ENCODE measurements around the gene MOB3A.
A peak's percentile ranks its signal among the peaks of the same experiment; 100 is the strongest.
"Not testable (repeated sequence)": the region's sequence is repeated elsewhere in the genome, so short reads cannot be mapped to it uniquely, and the experiment has no call there.

The MOB3A gene

DNA sequence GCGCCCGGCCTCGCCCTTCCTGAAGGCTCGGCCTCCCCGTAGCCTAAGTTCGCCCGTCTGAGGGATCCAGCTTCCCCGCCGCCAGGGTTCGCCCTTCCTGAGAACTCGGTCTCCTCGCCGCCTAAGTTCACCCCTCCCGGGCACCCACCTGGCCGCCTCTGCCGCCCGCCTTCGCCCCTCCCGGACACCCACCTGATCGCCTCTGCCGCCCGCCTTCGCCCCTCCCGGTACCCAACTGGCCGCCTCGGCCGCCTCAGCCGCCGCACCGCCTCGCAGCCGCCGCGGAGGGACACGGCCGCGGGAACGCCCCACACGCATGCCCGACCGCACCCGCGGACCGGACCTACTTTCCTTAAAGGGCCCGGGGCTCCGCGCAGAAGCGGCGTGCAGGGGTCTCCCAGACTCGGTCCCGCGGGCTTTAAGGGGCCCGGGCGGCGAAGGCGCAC, at the start of gene MOB3A:
Gene MOB3A, minus strand, starts transcription at position 293 of the 446 bp plus-strand sequence. CDS start 17,766 bp downstream, outside the sequence.
- Mint-ChIP-seq H3K36me3 (ENCODE audit: low read depth) (peaks cover 17% of the 10 kb centered on the region), H3K27ac (peak within 1 kb of the TSS; percentile 90), H3K27me3 (ENCODE audit: low read depth) (no peaks in the 10 kb centered on the region), H3K4me3 (peak within 1 kb of the TSS; percentile 99), H3K4me1 (ENCODE audit: low read depth) (peaks cover 22% of the 10 kb centered on the region), H3K9me3 (no peaks in the 10 kb centered on the region)

DNA sequence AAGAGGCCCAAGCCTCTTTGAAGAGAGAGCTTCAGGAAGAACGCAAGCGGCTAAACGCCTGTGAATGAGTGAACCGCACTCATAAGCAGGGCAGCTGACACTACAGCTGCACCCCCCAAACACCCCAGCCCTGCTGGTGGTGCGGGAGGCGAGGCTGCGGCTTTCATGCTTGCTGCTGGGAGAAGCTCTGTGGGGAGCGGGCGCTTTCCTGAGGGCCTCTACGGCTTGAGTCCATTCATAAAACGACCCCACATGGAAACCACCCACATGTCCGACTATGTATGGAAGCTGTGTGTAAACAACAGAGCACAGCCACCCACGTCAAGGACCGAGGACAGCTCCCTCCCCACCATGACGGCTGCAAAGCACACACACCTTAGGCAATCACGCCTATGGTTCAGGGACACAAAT, 49.7 kb upstream of the MOB3A start:
- H3K36me3 Mint-ChIP-seq (ENCODE audit: low read depth): peaks cover 8% of the 10 kb centered on the region
- peaks cover 26% of the 10 kb centered on the region for H3K4me1 Mint-ChIP-seq (ENCODE audit: low read depth)
- H3K4me3 Mint-ChIP-seq: no peak overlapping the region
- no peaks in the 10 kb centered on the region for H3K27me3 Mint-ChIP-seq (ENCODE audit: low read depth)
- no peaks in the 10 kb centered on the region for H3K9me3 Mint-ChIP-seq
- H3K27ac Mint-ChIP-seq: no peak overlapping the region

DNA sequence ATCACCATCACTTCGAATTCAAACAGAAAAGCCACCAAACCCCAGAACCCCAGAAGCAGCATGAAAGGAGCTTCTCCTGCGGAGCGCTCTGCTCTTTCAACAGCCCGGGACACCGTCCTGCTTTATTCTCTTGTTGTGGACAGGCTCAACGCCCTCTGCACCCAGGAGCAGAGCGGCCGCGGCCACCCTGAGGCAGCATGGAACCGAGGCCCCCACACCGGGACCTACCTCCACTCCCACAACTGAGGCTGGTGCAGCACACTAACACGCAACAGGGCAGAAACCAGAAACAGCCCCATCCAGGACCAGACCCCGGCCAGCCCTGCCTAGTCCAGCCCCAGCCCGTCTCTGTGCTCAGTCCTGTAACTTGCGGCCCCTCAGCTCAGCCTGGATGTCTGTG, 48.1 kb upstream of the MOB3A start:
- H3K9me3 Mint-ChIP-seq: no peaks in the 10 kb centered on the region
- H3K4me1 Mint-ChIP-seq (ENCODE audit: low read depth): peaks cover 14% of the 10 kb centered on the region
- no peaks in the 10 kb centered on the region for H3K27me3 Mint-ChIP-seq (ENCODE audit: low read depth)
- H3K36me3 Mint-ChIP-seq (ENCODE audit: low read depth): peaks cover 6% of the 10 kb centered on the region
- H3K27ac Mint-ChIP-seq: no peak overlapping the region
- no peak overlapping the region for H3K4me3 Mint-ChIP-seq

DNA sequence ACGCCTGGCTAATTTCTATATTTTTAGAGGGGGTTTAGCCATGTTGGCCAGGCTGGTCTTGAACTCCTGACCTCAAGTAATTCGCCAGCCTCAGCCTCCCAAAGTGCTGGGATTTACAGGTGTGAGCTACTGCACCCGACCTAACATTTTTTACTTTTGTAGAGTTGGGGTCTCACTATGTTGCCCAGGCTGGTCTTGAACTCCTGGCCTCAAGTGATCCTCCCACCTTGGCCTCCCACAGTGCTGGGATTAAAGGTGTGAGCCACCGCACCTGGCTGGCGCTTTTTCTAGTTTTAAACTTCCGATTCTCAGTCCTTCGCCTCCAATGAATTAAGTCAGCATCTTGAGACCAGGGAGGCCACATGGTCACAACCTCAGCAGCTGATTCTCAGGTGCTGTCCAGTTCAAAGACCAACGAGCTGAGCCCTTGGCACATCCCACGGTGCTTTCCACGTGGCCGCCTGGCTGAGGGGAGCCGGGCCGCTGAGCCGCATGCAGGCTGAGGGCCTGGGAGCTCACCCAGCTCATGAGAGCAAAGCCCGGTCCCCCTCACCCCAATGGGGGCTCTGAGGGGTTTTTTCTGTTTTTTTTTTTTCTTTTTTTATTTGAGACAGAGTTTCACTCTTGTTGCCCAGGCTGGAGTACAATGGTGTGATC, 46.2 kb upstream of the MOB3A start:
- Mint-ChIP-seq H3K27me3 (ENCODE audit: low read depth) (no peaks in the 10 kb centered on the region), H3K27ac (no peak overlapping the region), H3K36me3 (ENCODE audit: low read depth) (peaks cover 10% of the 10 kb centered on the region), H3K9me3 (no peaks in the 10 kb centered on the region), H3K4me1 (ENCODE audit: low read depth) (peaks cover 6% of the 10 kb centered on the region), H3K4me3 (no peak overlapping the region)

DNA sequence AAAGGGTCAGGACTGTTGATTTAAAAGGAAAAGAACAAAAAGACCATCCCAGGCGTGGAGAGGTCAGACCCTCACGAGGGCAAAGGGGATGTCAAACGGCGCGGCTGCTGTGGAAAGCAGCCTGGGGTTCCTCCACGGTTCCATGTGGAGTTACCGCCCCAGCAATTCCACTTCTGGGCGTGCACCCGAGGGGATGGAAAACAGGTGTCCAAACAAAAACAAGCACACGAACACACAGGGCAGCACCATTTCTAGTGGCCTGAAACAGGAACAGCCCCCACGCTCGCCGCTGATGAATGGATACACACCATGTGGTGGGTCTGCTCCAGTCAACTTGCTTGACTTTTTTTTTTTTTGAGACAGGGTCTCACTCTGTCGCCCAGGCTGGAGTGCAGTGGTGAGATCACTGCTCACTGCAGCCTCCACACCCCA, 44.0 kb upstream of the MOB3A start:
- no peak overlapping the region for H3K4me3 Mint-ChIP-seq
- no peaks in the 10 kb centered on the region for H3K27me3 Mint-ChIP-seq (ENCODE audit: low read depth)
- H3K4me1 Mint-ChIP-seq (ENCODE audit: low read depth): peaks cover 1% of the 10 kb centered on the region
- H3K9me3 Mint-ChIP-seq: no peaks in the 10 kb centered on the region
- H3K36me3 Mint-ChIP-seq (ENCODE audit: low read depth): peaks cover 14% of the 10 kb centered on the region
- no peak overlapping the region for H3K27ac Mint-ChIP-seq

DNA sequence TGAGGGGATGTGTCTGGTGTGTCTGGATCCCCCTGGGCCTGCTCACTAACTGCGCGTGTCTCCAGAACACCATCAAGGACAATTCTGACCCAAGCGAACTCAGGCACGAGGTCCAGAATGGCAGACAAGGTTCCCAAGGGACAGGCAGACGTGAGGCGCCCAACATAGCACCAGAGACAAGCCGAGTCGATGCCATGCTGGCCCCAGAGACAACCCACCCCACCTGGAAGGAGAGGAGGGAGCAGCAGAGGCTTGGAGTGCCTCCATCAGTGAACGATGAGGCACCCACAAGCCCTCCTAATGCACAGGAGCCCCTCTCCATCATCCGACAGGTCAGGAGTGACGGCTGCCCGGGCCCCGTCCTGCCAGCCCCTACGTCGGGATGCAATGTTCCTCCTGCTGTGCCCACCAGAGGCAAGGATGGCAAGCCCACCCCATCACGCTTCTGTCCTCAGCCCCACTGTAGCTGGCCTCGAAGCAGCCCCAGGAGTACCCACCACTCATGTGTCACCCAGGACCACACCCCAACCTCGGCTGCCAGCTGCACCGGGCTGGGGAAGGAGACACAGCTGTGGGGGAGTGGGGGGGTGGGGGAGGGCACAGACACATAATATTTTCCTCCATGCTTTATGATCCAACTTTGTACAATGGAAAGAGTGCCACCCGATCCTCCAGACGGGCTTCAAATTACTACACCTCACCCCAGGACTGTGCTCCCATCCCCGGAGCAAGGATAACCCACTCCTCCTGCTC, 43.4 kb upstream of the MOB3A start:
- no peak overlapping the region for H3K27ac Mint-ChIP-seq
- peaks cover 14% of the 10 kb centered on the region for H3K36me3 Mint-ChIP-seq (ENCODE audit: low read depth)
- H3K27me3 Mint-ChIP-seq (ENCODE audit: low read depth): no peaks in the 10 kb centered on the region
- peaks cover 1% of the 10 kb centered on the region for H3K4me1 Mint-ChIP-seq (ENCODE audit: low read depth)
- H3K9me3 Mint-ChIP-seq: no peaks in the 10 kb centered on the region
- no peak overlapping the region for H3K4me3 Mint-ChIP-seq

DNA sequence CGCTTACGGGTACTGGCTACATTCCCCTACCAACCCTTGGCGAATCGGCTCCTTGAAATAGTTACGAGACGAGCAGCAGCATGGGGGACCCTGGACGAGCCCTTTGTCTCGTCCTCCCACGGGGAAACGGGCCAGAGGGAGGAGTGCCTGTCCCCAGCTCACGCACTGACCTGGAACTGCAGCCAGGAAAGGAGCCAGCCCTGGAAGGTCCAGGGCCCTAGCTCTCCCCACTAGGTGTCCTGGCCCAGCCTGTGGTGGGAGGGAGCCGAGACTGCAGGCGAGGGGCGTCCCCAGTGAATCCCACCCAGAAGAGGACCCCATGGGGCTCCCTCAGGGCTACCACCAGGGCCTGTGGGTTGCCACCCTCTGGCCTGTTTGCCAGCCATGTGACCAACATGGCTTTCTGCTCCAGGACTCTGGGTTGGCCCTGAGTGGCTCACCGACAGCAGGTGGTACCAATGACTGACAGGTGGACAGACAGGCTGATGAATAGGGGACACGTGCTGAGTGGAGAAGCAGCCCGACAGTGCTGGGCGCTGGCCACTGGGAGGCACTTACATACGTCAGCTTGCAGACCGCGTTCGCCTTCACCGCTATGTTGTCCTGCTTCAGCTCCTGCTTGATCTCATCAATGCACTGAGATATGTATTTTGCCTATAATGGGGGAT, 42.1 kb upstream of the MOB3A start:
- Mint-ChIP-seq H3K4me1 (ENCODE audit: low read depth) (peaks cover 1% of the 10 kb centered on the region), H3K36me3 (ENCODE audit: low read depth) (peaks cover 16% of the 10 kb centered on the region), H3K27ac (no peak overlapping the region)

DNA sequence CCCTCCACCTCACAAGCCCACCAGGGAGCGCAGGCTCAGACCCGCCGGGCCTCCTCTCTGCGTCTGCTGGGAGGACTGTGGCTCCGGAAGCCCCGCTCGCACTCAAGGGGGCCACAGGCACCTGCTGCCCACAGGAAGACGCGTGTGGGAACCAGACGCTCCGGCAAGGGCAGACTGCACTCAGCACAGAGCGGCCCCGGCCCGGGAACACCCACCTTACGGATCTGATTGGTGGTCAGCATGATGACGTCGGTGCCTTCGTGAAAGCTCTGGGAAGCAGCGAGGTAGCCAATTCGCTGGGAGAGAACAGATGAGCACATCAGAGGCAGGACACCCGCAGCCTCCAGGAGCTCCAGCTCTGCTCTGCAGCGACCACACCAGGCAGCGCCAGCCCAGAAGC, 40.7 kb upstream of the MOB3A start:
- Mint-ChIP-seq H3K9me3 (no peaks in the 10 kb centered on the region), H3K4me1 (ENCODE audit: low read depth) (peaks cover 1% of the 10 kb centered on the region), H3K36me3 (ENCODE audit: low read depth) (peaks cover 21% of the 10 kb centered on the region), H3K4me3 (no peak overlapping the region), H3K27me3 (ENCODE audit: low read depth) (no peaks in the 10 kb centered on the region), H3K27ac (no peak overlapping the region)

More for the DNA sequence above, 42.1 kb upstream of the MOB3A start:
- Mint-ChIP-seq H3K4me3 (no peak overlapping the region), H3K27me3 (ENCODE audit: low read depth) (no peaks in the 10 kb centered on the region), H3K9me3 (no peaks in the 10 kb centered on the region)

DNA sequence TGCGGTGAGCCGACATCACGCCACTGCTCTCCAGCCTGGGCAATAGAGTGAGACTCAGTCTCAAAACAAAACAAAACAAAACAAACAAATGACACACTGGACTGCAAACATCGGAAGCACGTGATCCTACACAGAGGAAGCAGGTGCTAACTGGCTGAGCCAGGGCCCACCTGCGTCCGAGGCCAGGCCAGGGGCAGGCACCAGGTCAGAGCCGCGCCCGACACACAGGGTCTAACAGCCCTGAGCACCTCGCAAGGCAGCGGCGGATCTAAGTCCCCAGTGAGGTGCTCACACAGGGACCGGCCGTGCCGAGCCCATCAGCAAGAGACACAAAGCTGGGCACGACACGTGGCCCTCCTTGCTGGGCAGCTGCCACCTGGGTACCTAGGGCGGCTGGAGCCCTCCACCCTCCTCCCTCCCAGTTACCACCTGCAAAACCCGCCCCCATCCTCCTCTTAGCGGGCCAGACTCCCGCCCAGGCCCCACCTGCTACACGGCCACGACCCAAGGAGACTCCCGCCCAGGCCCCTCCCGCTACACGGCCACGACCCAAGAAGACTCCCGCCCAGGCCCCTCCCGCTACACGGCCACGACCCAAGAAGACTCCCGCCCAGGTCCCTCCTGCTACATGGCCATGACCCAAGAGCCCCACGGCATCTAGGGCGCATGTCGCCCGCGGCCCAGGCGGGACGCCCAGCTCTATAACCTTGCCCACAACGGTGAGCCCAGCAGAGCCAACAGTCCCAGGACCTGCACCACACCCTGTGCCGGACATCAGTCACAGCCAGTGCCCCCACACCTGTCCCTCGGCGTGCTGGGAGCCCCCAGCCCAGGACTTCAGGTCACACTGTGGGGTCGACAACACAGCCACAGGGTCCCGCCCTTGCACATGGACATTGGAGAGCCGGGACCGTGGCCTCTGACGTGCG, 39.6 kb upstream of the MOB3A start:
- H3K9me3 Mint-ChIP-seq: no peaks in the 10 kb centered on the region
- peaks cover 21% of the 10 kb centered on the region for H3K36me3 Mint-ChIP-seq (ENCODE audit: low read depth)
- no peak overlapping the region for H3K4me3 Mint-ChIP-seq
- no peaks in the 10 kb centered on the region for H3K27me3 Mint-ChIP-seq (ENCODE audit: low read depth)
- H3K27ac Mint-ChIP-seq: no peak overlapping the region
- H3K4me1 Mint-ChIP-seq (ENCODE audit: low read depth): no peaks in the 10 kb centered on the region

DNA sequence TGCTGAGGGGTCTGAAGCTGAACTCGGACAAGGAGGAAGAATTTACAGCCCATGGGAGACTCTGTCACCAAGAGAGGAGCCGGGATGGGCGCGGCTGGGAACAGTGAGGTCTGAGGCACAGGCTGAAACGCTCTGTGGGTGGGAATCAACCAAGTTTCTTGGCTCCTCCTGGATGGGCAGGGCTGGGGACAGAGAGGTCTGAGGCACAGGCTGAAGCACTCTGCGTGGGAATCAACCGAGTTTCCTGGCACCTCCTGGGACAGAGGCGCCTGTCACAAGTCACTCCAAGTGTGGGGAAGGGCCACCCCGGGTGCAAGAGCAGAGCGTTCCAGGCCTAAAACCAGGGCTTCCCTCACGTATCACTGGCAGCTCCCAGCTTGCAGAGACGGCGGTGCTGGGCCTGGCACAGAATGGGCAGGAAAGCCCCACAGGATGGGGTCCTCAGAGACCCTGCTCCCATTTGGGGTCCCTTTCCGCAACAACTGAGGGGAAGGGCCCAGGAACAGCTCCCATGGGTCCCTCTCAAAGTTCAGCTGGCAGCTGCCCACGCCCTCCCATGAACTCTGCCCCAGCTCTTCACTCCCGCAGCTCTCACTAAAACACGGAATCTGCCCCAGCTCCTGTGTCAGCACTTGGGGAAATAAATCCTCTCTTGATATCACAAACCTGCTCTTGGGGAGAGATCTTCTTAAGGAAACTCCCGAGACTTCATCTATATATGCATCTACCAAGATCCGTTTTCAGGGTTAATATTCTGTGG, 36.8 kb upstream of the MOB3A start:
- Mint-ChIP-seq H3K27me3 (ENCODE audit: low read depth) (no peaks in the 10 kb centered on the region), H3K36me3 (ENCODE audit: low read depth) (peaks cover 16% of the 10 kb centered on the region), H3K9me3 (no peaks in the 10 kb centered on the region), H3K4me1 (ENCODE audit: low read depth) (no peaks in the 10 kb centered on the region), H3K4me3 (no peak overlapping the region), H3K27ac (no peak overlapping the region)

DNA sequence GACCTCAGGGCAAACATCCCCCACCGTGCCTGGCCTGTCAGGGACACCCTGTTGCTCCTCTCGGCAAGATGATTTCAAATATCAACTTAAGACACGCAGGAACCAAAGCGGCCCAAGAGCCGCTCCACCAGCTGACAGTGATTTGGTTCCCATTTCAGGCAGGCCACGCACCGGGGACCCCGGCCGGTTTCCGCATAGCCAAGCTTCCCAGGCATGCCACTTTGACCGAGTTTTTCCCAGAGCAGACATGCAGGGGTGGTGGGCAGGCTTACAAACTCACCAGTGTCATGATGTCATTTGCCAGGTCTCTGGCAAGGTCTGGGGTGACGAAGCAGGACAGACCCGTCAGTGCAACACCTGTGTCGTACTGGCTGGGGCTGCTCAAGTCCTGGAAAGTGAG, 36.1 kb upstream of the MOB3A start:
- Mint-ChIP-seq H3K36me3 (ENCODE audit: low read depth) (peaks cover 12% of the 10 kb centered on the region), H3K4me1 (ENCODE audit: low read depth) (no peaks in the 10 kb centered on the region), H3K9me3 (no peaks in the 10 kb centered on the region), H3K27ac (no peak overlapping the region), H3K27me3 (ENCODE audit: low read depth) (no peaks in the 10 kb centered on the region), H3K4me3 (no peak overlapping the region)

DNA sequence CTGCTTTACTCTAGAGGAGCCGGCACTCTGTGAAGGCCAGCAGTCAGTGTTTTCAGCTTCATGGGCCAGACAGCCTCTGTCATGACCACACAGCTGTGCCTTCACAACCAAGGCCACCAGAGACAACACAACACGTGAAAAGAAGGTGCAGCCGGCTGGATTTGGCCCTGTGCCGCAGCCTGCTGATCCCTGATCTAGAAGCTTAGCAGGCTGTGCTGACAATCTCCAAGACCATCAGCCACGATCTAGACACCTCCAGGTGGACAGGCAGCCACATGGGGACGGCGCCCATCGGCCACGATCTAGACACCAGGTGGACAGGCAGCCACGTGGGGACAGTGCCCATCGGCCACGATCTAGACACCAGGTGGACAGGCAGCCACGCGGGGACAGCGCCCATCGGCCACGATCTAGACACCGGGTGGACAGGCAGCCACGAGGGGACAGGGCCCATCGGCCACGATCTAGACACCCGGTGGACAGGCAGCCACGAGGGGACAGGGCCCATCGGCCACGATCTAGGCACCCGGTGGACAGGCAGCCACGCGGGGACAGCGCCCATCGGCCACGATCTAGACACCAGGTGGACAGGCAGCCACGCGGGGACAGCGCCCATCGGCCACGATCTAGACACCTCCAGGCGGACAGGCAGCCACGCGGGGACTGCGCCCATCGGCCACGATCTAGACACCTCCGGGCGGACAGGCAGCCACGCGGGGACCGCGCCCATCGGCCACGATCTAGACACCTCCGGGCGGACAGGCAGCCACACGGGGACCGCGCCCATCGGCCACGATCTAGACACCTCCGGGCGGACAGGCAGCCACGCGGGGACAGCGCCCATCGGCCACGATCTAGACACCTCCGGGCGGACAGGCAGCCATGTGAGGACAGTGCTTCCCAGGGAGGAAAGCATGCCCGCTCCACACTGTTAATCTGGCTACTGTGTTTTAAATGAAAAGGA, 35.2 kb upstream of the MOB3A start:
- H3K9me3 Mint-ChIP-seq; H3K27me3 Mint-ChIP-seq (ENCODE audit: low read depth); H3K4me1 Mint-ChIP-seq (ENCODE audit: low read depth); H3K4me3 Mint-ChIP-seq; H3K27ac Mint-ChIP-seq: not testable (repeated sequence)
- H3K36me3 Mint-ChIP-seq (ENCODE audit: low read depth): peaks cover 10% of the 10 kb centered on the region

Data from T-helper 1 cell treated with Interleukin-12 subunit alpha and Interleukin-12 subunit beta and Interleukin-4 antibody, amounts not matched to agents 30 μg/mL and 1 μg/mL, for 36 hours (primary cell).